WTC11 (cell line): ENCODE results near the gene RETREG3. TPM values are rescaled to one million over a fixed set of nuclear protein-coding genes. Genes with fewer than 3 reads are reported as not detected.
"Not testable (repeated sequence)": the region's sequence is repeated elsewhere in the genome, so short reads cannot be mapped to it uniquely, and the experiment has no call there.

Source experiments
- ATAC-seq: fragments of 200-7000 bp; cut with Tn5 transposase; 2 replicates; pipeline ENCODE4 v1.10.0; 2021; ENCODE audit warnings: mild to moderate bottlenecking, moderate library complexity
- CTCF ChIA-PET: fragments of 300-600 bp; sonication (Branson Sonifier 250); formaldehyde crosslinking; loops from one replicate; lab custom pipeline; 2021; ENCODE audit warnings: antibody characterized with exemption; lab: Charles Lee
- POLR2A ChIA-PET: fragments of 350-600 bp; sonication (Branson Sonifier 250); formaldehyde crosslinking; loops from one replicate; lab custom pipeline; 2021; ENCODE audit warnings: antibody characterized with exemption; lab: Charles Lee
- DNase-seq: peaks from one replicate; pipeline ENCODE4 v3.0.0; 2021; ENCODE audit warnings: low spot score
- H3K27ac Mint-ChIP-seq: 2 replicates; pipeline ENCODE4 v1.8.0; 2021; ENCODE audit warnings: mixed read lengths
- H3K27me3 Mint-ChIP-seq: 2 replicates; pipeline ENCODE4 v1.8.0; 2021; ENCODE audit warnings: low read depth, mild to moderate bottlenecking, moderate library complexity, mixed read lengths
- H3K36me3 Mint-ChIP-seq: 2 replicates; pipeline ENCODE4 v1.8.0; 2021; ENCODE audit warnings: mixed read lengths
- H3K4me1 Mint-ChIP-seq: 2 replicates; pipeline ENCODE4 v1.8.0; 2022; ENCODE audit warnings: mixed read lengths
- H3K4me3 Mint-ChIP-seq: 2 replicates; pipeline ENCODE4 v1.8.0; 2021; ENCODE audit warnings: mild to moderate bottlenecking, moderate library complexity, mixed read lengths
- H3K9me3 Mint-ChIP-seq: 2 replicates; pipeline ENCODE4 v1.8.0; 2021; ENCODE audit warnings: mixed read lengths
- CREM ChIP-seq: sonication (generic); formaldehyde crosslinking; IDR thresholded peaks from 2 replicates; pipeline ENCODE4 v1.8.1; 2022; ENCODE audit warnings: mild to moderate bottlenecking, missing genetic modification reagents, moderate library complexity
- E2F1 ChIP-seq: sonication (generic); formaldehyde crosslinking; IDR thresholded peaks from 2 replicates; pipeline ENCODE4 v1.8.0; 2022; ENCODE audit warnings: mild to moderate bottlenecking, missing genetic modification reagents
- E2F5 ChIP-seq: sonication (generic); formaldehyde crosslinking; IDR thresholded peaks from 2 replicates; pipeline ENCODE4 v1.8.1; 2022; ENCODE audit warnings: mild to moderate bottlenecking, moderate library complexity, missing genetic modification reagents
- ELF4 ChIP-seq: sonication (generic); formaldehyde crosslinking; IDR thresholded peaks from 2 replicates; pipeline ENCODE4 v1.8.1; 2022; ENCODE audit warnings: low read depth, mild to moderate bottlenecking, moderate library complexity, missing genetic modification reagents
- EMX1 ChIP-seq: fragments of 250-450 bp; sonication (Bioruptor Pico); IDR thresholded peaks from 2 replicates; pipeline ENCODE4 v1.8.0; 2021; ENCODE audit warnings: mild to moderate bottlenecking
- FOXK1 ChIP-seq: sonication (generic); formaldehyde crosslinking; IDR thresholded peaks from 2 replicates; pipeline ENCODE4 v1.8.0; 2022; ENCODE audit warnings: mild to moderate bottlenecking, moderate library complexity, missing genetic modification reagents
- HMGXB4 ChIP-seq: sonication (generic); formaldehyde crosslinking; IDR thresholded peaks from 2 replicates; pipeline ENCODE4 v1.8.1; 2023; ENCODE audit warnings: mild to moderate bottlenecking, moderate library complexity, missing genetic modification reagents
- NFYB ChIP-seq: sonication (generic); formaldehyde crosslinking; conservative IDR thresholded peaks from 2 replicates; pipeline ENCODE4 v1.8.0; 2022; ENCODE audit warnings: low read depth, missing genetic modification reagents
- NR3C1 ChIP-seq: sonication (generic); formaldehyde crosslinking; conservative IDR thresholded peaks from 2 replicates; pipeline ENCODE4 v1.8.1; 2023; ENCODE audit warnings: low read depth, mild to moderate bottlenecking, missing genetic modification reagents
- PREB ChIP-seq: sonication (generic); formaldehyde crosslinking; IDR thresholded peaks from 2 replicates; pipeline ENCODE4 v1.8.1; 2022; ENCODE audit warnings: mild to moderate bottlenecking, missing genetic modification reagents, moderate library complexity, borderline replicate concordance
- SMAD3 ChIP-seq: sonication (generic); formaldehyde crosslinking; IDR thresholded peaks from 2 replicates; pipeline ENCODE4 v1.8.0; 2022; ENCODE audit warnings: missing genetic modification reagents, mild to moderate bottlenecking, borderline replicate concordance
- SP1 ChIP-seq: sonication (generic); formaldehyde crosslinking; conservative IDR thresholded peaks from 2 replicates; pipeline ENCODE4 v1.8.1; 2022; ENCODE audit warnings: missing genetic modification reagents
- TP53 ChIP-seq: sonication (generic); formaldehyde crosslinking; IDR thresholded peaks from 2 replicates; pipeline ENCODE4 v1.8.1; 2023; ENCODE audit warnings: mild to moderate bottlenecking, missing genetic modification reagents
- ZNF219 ChIP-seq: sonication (generic); formaldehyde crosslinking; IDR thresholded peaks from 2 replicates; pipeline ENCODE4 v1.8.0; 2023; ENCODE audit warnings: missing genetic modification reagents, mild to moderate bottlenecking, borderline replicate concordance
- ZNF317 ChIP-seq: sonication (generic); formaldehyde crosslinking; IDR thresholded peaks from 2 replicates; pipeline ENCODE4 v1.8.1; 2023; ENCODE audit warnings: low read depth, mild to moderate bottlenecking, moderate library complexity, missing genetic modification reagents, borderline replicate concordance
- ZNF425 ChIP-seq: fragments of 250-450 bp; sonication (Bioruptor Pico); conservative IDR thresholded peaks from 2 replicates; pipeline ENCODE4 v1.9.0; 2021; ENCODE audit warnings: mild to moderate bottlenecking
- ZNF671 ChIP-seq: fragments of 250-450 bp; sonication (Bioruptor Pico); IDR thresholded peaks from 2 replicates; pipeline ENCODE4 v1.8.0; 2021; ENCODE audit warnings: mild to moderate bottlenecking
- ZSCAN18 ChIP-seq: fragments of 250-450 bp; sonication (Bioruptor Pico); IDR thresholded peaks from 2 replicates; pipeline ENCODE4 v2.1.2; 2022; ENCODE audit warnings: mild to moderate bottlenecking, moderate library complexity
- total RNA-seq: library from RNA; stranded (reverse); gene quantifications from 3 replicates; pipeline ENCODE4 v1.2.3, GENCODE V29; 2021

RETREG3 gene
- total RNA-seq, 1 experiment from 2014 or later: 40.4 TPM

- Mint-ChIP-seq H3K36me3 (no peaks in the 10 kb centered on the region; the same call in 1 of the 2 replicates), H3K9me3 (no peaks in the 10 kb centered on the region), H3K27ac (no peak overlapping the region), H3K4me1 (peaks cover 15% of the 10 kb centered on the region), H3K27me3 (peaks cover 2% of the 10 kb centered on the region; the same call in 1 of the 2 replicates), H3K4me3 (0 out of 2 replicates have a peak overlapping the region, but pooled peaks have one; percentile 16)
- ChIA-PET POLR2A (no interaction called here), CTCF (interaction anchor here (1.3 to 3.0 kb wide), 9 partner anchors 11 to 277 kb away, joined by 3 to 65 read pairs (median 18); partner anchors contain the start of genes BECN1, NAGLU and PSMC3IP)
- no peak for TF ChIP-seq NFYB (CRISPR knock-in tag)
- TF ChIP-seq ELF4 (CRISPR knock-in tag): no peak
- TF ChIP-seq E2F1: no peak
- no peak for TF ChIP-seq ZNF317 (CRISPR knock-in tag)
- no peak for TF ChIP-seq FOXK1 (CRISPR knock-in tag)
- TF ChIP-seq SMAD3 (CRISPR knock-in tag): no peak
- no peak for TF ChIP-seq SP1 (CRISPR knock-in tag)
- no peak for TF ChIP-seq CREM (CRISPR knock-in tag)
- TF ChIP-seq HMGXB4 (CRISPR knock-in tag): no peak
- no peak for TF ChIP-seq TP53 (CRISPR knock-in tag)
- TF ChIP-seq ZNF671 (CRISPR knock-in tag): no peak
- no peak for TF ChIP-seq NR3C1
- TF ChIP-seq E2F5: no peak
- TF ChIP-seq ZNF219 (CRISPR knock-in tag): no peak
- TF ChIP-seq EMX1: no peak
- no peak for TF ChIP-seq ZSCAN18 (CRISPR knock-in tag)
- TF ChIP-seq ZNF425: no peak
- no peak for TF ChIP-seq PREB (CRISPR knock-in tag)
- ATAC-seq (no peak), DNase-seq (no peak)
Observed at GRCh38 chr17:42547001-42547461, 62.1 kb downstream of the RETREG3 start.

- H3K9me3 Mint-ChIP-seq, POLR2A ChIA-PET, ATAC-seq, H3K4me3 Mint-ChIP-seq, H3K36me3 Mint-ChIP-seq, H3K27me3 Mint-ChIP-seq, DNase-seq, H3K27ac Mint-ChIP-seq: not testable (repeated sequence)
- peaks cover 14% of the 10 kb centered on the region for H3K4me1 Mint-ChIP-seq
- CTCF ChIA-PET: interaction anchor here (1.3 to 1.4 kb wide), 2 partner anchors 9 kb away, joined by 3 to 4 read pairs; no protein-coding TSS in a partner anchor
Observed at GRCh38 chr17:42545755-42546505, 63.2 kb downstream of the RETREG3 start.
